Parathyroid adenoma (tissue), 2 donors: Measurements from ENCODE around the gene TNFRSF25.

ENCODE experiments used
- H2AFZ ChIP-seq: fragments of 300-600 bp; sonication (generic); one replicate; pipeline ENCODE4 v1.7.0; 2017; ENCODE audit warnings: antibody characterized with exemption, mild to moderate bottlenecking
- H3K27ac ChIP-seq: fragments of 300-600 bp; sonication (generic); one replicate; pipeline ENCODE4 v1.7.0; 2017
- H3K27me3 ChIP-seq: fragments of 300-600 bp; sonication (generic); one replicate; pipeline ENCODE4 v1.7.0; 2017; ENCODE audit warnings: low read length; ENCODE audit not compliant: control insufficient read depth, insufficient read depth
- H3K36me3 ChIP-seq: fragments of 300-600 bp; sonication (generic); one replicate; pipeline ENCODE4 v1.7.0; 2017; ENCODE audit warnings: low read length; ENCODE audit not compliant: control insufficient read depth, insufficient read depth
- H3K4me1 ChIP-seq: fragments of 300-600 bp; sonication (generic); one replicate; pipeline ENCODE4 v1.7.0; 2017; ENCODE audit warnings: control low read depth
- H3K4me2 ChIP-seq: fragments of 300-600 bp; sonication (generic); one replicate; pipeline ENCODE4 v1.7.0; 2017; ENCODE audit warnings: low read length
- H3K4me3 ChIP-seq: fragments of 300-600 bp; sonication (generic); one replicate; pipeline ENCODE4 v1.7.0; 2017; ENCODE audit warnings: low read depth, low read length
- H3K79me2 ChIP-seq: fragments of 300-600 bp; sonication (generic); one replicate; pipeline ENCODE4 v1.7.0; 2017; ENCODE audit warnings: control low read depth
- H3K9ac ChIP-seq: fragments of 300-600 bp; sonication (generic); one replicate; pipeline ENCODE4 v1.7.0; 2017; ENCODE audit warnings: mild to moderate bottlenecking
- H3K9me3 ChIP-seq: fragments of 300-600 bp; sonication (generic); one replicate; pipeline ENCODE4 v1.7.0; 2017; ENCODE audit warnings: low read length; ENCODE audit not compliant: control insufficient read depth
- CTCF ChIP-seq: fragments of 300-600 bp; sonication (generic); IDR thresholded peaks from one replicate; pipeline ENCODE4 v1.7.0; 2017; ENCODE audit warnings: antibody characterized with exemption, mild to moderate bottlenecking
- donor health status: primary hyperparathyroidism.

TNFRSF25 gene

GRCh38 chr1:6502000-6502891, 36.3 kb upstream of the TNFRSF25 start:
- Histone ChIP-seq H2AFZ (no peak overlapping the region), H3K4me3 (no peak overlapping the region), H3K27ac (no peak overlapping the region), H3K9me3 (no peaks in the 10 kb centered on the region), H3K79me2 (no peaks in the 10 kb centered on the region), H3K36me3 (no peaks in the 10 kb centered on the region), H3K27me3 (no peaks in the 10 kb centered on the region), H3K9ac (no peak overlapping the region), H3K4me2 (no peak overlapping the region), H3K4me1 (no peaks in the 10 kb centered on the region)
- no peak for TF ChIP-seq CTCF

- no peak for TF ChIP-seq CTCF
- Histone ChIP-seq H3K79me2 (no peaks in the 10 kb centered on the region), H3K9ac (no peak overlapping the region), H2AFZ (no peak overlapping the region), H3K27me3 (no peaks in the 10 kb centered on the region), H3K4me1 (peaks cover 3% of the 10 kb centered on the region), H3K4me3 (no peak overlapping the region), H3K27ac (no peak overlapping the region), H3K36me3 (no peaks in the 10 kb centered on the region), H3K9me3 (no peaks in the 10 kb centered on the region), H3K4me2 (no peak overlapping the region)
These were observed 35.4 kb upstream of the TNFRSF25 start for GRCh38 chr1:6501279-6501813.

- H3K27me3 ChIP-seq: no peaks in the 10 kb centered on the region
- H3K4me3 ChIP-seq: no peak overlapping the region
- no peaks in the 10 kb centered on the region for H3K79me2 ChIP-seq
- no peaks in the 10 kb centered on the region for H3K9me3 ChIP-seq
- H3K36me3 ChIP-seq: no peaks in the 10 kb centered on the region
- no peak overlapping the region for H3K27ac ChIP-seq
- H3K4me1 ChIP-seq: peaks cover 3% of the 10 kb centered on the region
- no peak overlapping the region for H3K4me2 ChIP-seq
- H3K9ac ChIP-seq: no peak overlapping the region
- no peak overlapping the region for H2AFZ ChIP-seq
- no peak for TF ChIP-seq CTCF
These were observed 34.7 kb upstream of the TNFRSF25 start for GRCh38 chr1:6500544-6501278.

- no peak for TF ChIP-seq CTCF
- Histone ChIP-seq H3K4me1 (peaks cover 7% of the 10 kb centered on the region), H3K27ac (no peak overlapping the region)
These were observed 33.3 kb upstream of the TNFRSF25 start for GRCh38 chr1:6499296-6499695.

More at GRCh38 chr1:6499296-6499695, 33.3 kb upstream of the TNFRSF25 start:
- Histone ChIP-seq H3K79me2 (no peaks in the 10 kb centered on the region), H3K9me3 (no peaks in the 10 kb centered on the region), H3K9ac (no peak overlapping the region), H3K4me3 (no peak overlapping the region), H3K36me3 (no peaks in the 10 kb centered on the region), H2AFZ (no peak overlapping the region), H3K4me2 (no peak overlapping the region), H3K27me3 (no peaks in the 10 kb centered on the region)
